Tibial nerve (tissue), 4 donors: ENCODE data around the gene MAT1A. TPM values are rescaled to one million over a fixed set of nuclear protein-coding genes. Genes with fewer than 3 reads are reported as not detected.

Experiments
- DNase-seq, 2 donors: peaks; one replicate each; pipeline ENCODE4 v3.0.0-alpha.2; 2019; ENCODE audit warnings: low spot score in 2 of 2
- H3K27ac ChIP-seq, 4 donors: fragments of 200-600 bp; sonication (generic) in 3 of 4; one replicate each; pipeline ENCODE4 v1.5.1; 2017 to 2019; ENCODE audit warnings: mild to moderate bottlenecking in 1 of 4
- H3K27me3 ChIP-seq, 2 donors: fragments of 200-600 bp; sonication (generic) in 1 of 2; one replicate each; pipeline versions ENCODE4 v1.5.1 to v1.6.0; 2017 to 2019
- H3K36me3 ChIP-seq, 3 donors: fragments of 200-600 bp; sonication (generic); one replicate each; pipeline ENCODE4 v1.5.1; 2018 to 2019
- H3K4me1 ChIP-seq, 4 donors: fragments of 200-600 bp; sonication (generic) in 3 of 4; one replicate each; pipeline ENCODE4 v1.5.1; 2017 to 2019
- H3K4me3 ChIP-seq, 4 donors: fragments of 200-600 bp; sonication (generic) in 3 of 4; one replicate each; pipeline ENCODE4 v1.5.1; 2017 to 2019; ENCODE audit warnings: mild to moderate bottlenecking in 1 of 4, moderate library complexity in 1 of 4
- H3K9me3 ChIP-seq, 4 donors: fragments of 200-600 bp; sonication (generic) in 3 of 4; one replicate each; pipeline ENCODE4 v1.5.1; 2017 to 2019
- CTCF ChIP-seq, 5 experiments: fragments of 200-600 bp in 3 of 5; fragments of 450-650 bp in 2 of 5; sonication (generic) in 3 of 5; IDR thresholded peaks; one replicate each; pipeline ENCODE4 v1.5.1; 2016 to 2019; ENCODE audit warnings: antibody characterized with exemption in 5 of 5, mild to moderate bottlenecking in 3 of 5, moderate library complexity in 2 of 5
- EP300 ChIP-seq, 2 donors: sonication (generic); formaldehyde crosslinking; IDR thresholded peaks; one replicate each; pipeline ENCODE4 v1.6.1; 2017; ENCODE audit warnings: antibody characterized with exemption in 2 of 2, mild to moderate bottlenecking in 1 of 2
- POLR2A ChIP-seq, 2 donors: fragments of 450-650 bp; IDR thresholded peaks; one replicate each; pipeline ENCODE4 v1.6.1; 2017; ENCODE audit warnings: antibody characterized with exemption in 2 of 2, mild to moderate bottlenecking in 2 of 2, moderate library complexity in 2 of 2
- WGBS, 2 donors: methylation state at CpG; one replicate each; pipeline ENCODE4 v1.1.5; 2018; 5-methylcytosine and 5-hydroxymethylcytosine counted together
- total RNA-seq, 4 donors: library from RNA; depleted of rRNA; stranded (reverse); fragments of >200 nt; gene quantifications; one replicate each; pipeline ENCODE4 v1.1.0, GENCODE V29; 2016

Gene MAT1A
- total RNA-seq, 4 donors from 2014 or later, result not detected

GRCh38 chr10:80270887-80271286, 18.6 kb downstream of the MAT1A start:
- H3K4me1 ChIP-seq, result no peaks in the 10 kb centered on the region
- H3K27ac ChIP-seq, result no peak overlapping the region
- no peak for DNase-seq
- no peak for TF ChIP-seq POLR2A (IDR thresholded peaks at IDR 0.05)
- no peak for TF ChIP-seq EP300 (IDR thresholded peaks at IDR 0.05)
- no peak for TF ChIP-seq CTCF (IDR thresholded peaks at IDR 0.05)
- H3K9me3 ChIP-seq, result no peaks in the 10 kb centered on the region
- H3K4me3 ChIP-seq, result no peak overlapping the region
- WGBS, 2 donors, result 82 to 87% methylated on average over 7 of the region's 7 CpGs
- no peaks in the 10 kb centered on the region for H3K36me3 ChIP-seq
- H3K27me3 ChIP-seq, result no peaks in the 10 kb centered on the region

- no peaks in the 10 kb centered on the region for H3K4me1 ChIP-seq
- no peak overlapping the region for H3K27ac ChIP-seq
- DNase-seq, result no peak
- WGBS, 2 donors, result 54 to 73% methylated on average over 4 of the region's 4 CpGs
- H3K36me3 ChIP-seq, result no peaks in the 10 kb centered on the region
- no peaks in the 10 kb centered on the region for H3K27me3 ChIP-seq
- no peaks in the 10 kb centered on the region for H3K9me3 ChIP-seq
- TF ChIP-seq POLR2A (IDR thresholded peaks at IDR 0.05), result no peak
- TF ChIP-seq EP300 (IDR thresholded peaks at IDR 0.05), result no peak
- no peak for TF ChIP-seq CTCF (IDR thresholded peaks at IDR 0.05)
- no peak overlapping the region for H3K4me3 ChIP-seq
Measured at GRCh38 chr10:80268938-80269588, 20.4 kb downstream of the MAT1A start.

GRCh38 chr10:80268266-80268665, 21.2 kb downstream of the MAT1A start:
- Histone ChIP-seq H3K9me3 (no peaks in the 10 kb centered on the region), H3K27ac (no peak overlapping the region), H3K4me1 (no peaks in the 10 kb centered on the region), H3K4me3 (no peak overlapping the region), H3K27me3 (no peaks in the 10 kb centered on the region), H3K36me3 (no peaks in the 10 kb centered on the region)
- WGBS, 2 donors, result 49 to 66% methylated on average over 2 of the region's 2 CpGs
- TF ChIP-seq CTCF (IDR thresholded peaks at IDR 0.05), result no peak
- TF ChIP-seq POLR2A (IDR thresholded peaks at IDR 0.05), result no peak
- TF ChIP-seq EP300 (IDR thresholded peaks at IDR 0.05), result no peak
- no peak for DNase-seq

- H3K4me1 ChIP-seq, result no peaks in the 10 kb centered on the region
- TF ChIP-seq CTCF (IDR thresholded peaks at IDR 0.05) (no peak), POLR2A (IDR thresholded peaks at IDR 0.05) (no peak), EP300 (IDR thresholded peaks at IDR 0.05) (no peak)
Measured at GRCh38 chr10:80266513-80266863, 23.0 kb downstream of the MAT1A start.

GRCh38 chr10:80265740-80266512, 23.5 kb downstream of the MAT1A start:
- Histone ChIP-seq H3K27ac (no peak overlapping the region), H3K4me3 (no peak overlapping the region), H3K9me3 (no peaks in the 10 kb centered on the region), H3K27me3 (no peaks in the 10 kb centered on the region), H3K36me3 (no peaks in the 10 kb centered on the region), H3K4me1 (no peaks in the 10 kb centered on the region)
- WGBS, 2 donors, result 32 to 34% methylated on average over 13 to 15 of the region's 15 CpGs
- DNase-seq, result no peak
- TF ChIP-seq CTCF (IDR thresholded peaks at IDR 0.05) (no peak), EP300 (IDR thresholded peaks at IDR 0.05) (no peak), POLR2A (IDR thresholded peaks at IDR 0.05) (no peak)

More at GRCh38 chr10:80266513-80266863, 23.0 kb downstream of the MAT1A start:
- H3K27ac ChIP-seq, result no peak overlapping the region
- 75 to 76% methylated on average over 4 of the region's 4 CpGs for WGBS, 2 donors
- no peak overlapping the region for H3K4me3 ChIP-seq
- no peak for DNase-seq
- no peaks in the 10 kb centered on the region for H3K9me3 ChIP-seq
- no peaks in the 10 kb centered on the region for H3K27me3 ChIP-seq
- no peaks in the 10 kb centered on the region for H3K36me3 ChIP-seq
